HCT116 (cell line): Measurements from ENCODE around the gene ADGRB3. TPM values are rescaled to one million over a fixed set of nuclear protein-coding genes. Genes with fewer than 3 reads are reported as not detected.

Experiments
- ATAC-seq: fragments of 200-7000 bp; cut with Tn5 transposase; 2 replicates; pipeline ENCODE4 v1.9.1; 2020; ENCODE audit warnings: mild to moderate bottlenecking, moderate library complexity
- BruUV-seq: library from RNA; stranded (reverse); fragments of 400-500 nt; replicated peaks from 2 replicates; lab custom pipeline; 2021; lab: Mats Ljungman, UMichigan
- CTCF ChIA-PET: fragments of 300-600 bp; sonication (Branson Sonifier 250); formaldehyde crosslinking; loops from one replicate; lab custom pipeline; 2021; ENCODE audit warnings: antibody characterized with exemption; lab: Charles Lee
- POLR2A ChIA-PET: fragments of 300-600, 350-600 bp; sonication (Branson Sonifier 250); formaldehyde crosslinking; loops from one replicate; lab custom pipeline; 2021; ENCODE audit warnings: antibody characterized with exemption; lab: Charles Lee
- RAD21 ChIA-PET, 2 experiments: fragments of 300-600 bp; sonication (Branson Sonifier 250); formaldehyde crosslinking; loops; one replicate each; lab custom pipeline; 2023; ENCODE audit warnings: low total read pairs in 2 of 2; ENCODE audit not compliant: uncharacterized antibody in 2 of 2, unreplicated experiment in 2 of 2, low non-redundant PET in 1 of 2; lab: Charles Lee
- DNase-seq: peaks from one replicate; pipeline ENCODE4 v3.0.0-alpha.2; 2010; ENCODE audit warnings: low read depth, low spot score
- H2AFZ ChIP-seq: fragments of 200-600 bp; shearing (Covaris generic), sonication (generic); 2 replicates; pipeline ENCODE4 v1.6.1; 2017; ENCODE audit warnings: low read depth, mixed run types, mixed read lengths, antibody characterized with exemption, low read length; ENCODE audit not compliant: poor library complexity, severe bottlenecking
- H3K27ac ChIP-seq: 2 replicates; pipeline ENCODE4 v1.5.1; 2012; ENCODE audit warnings: low read depth, low read length
- H3K27me3 ChIP-seq: fragments of 200-600 bp; sonication (generic); 2 replicates; pipeline ENCODE4 v1.6.1; 2016; ENCODE audit warnings: mixed run types, low read length, mixed read lengths; ENCODE audit not compliant: insufficient read depth
- H3K36me3 ChIP-seq, 2 experiments: fragments of 200-500 bp in 1 of 2; fragments of 200-600 bp in 1 of 2; sonication (Bioruptor generic) in 1 of 2; sonication (generic) in 1 of 2; 2 replicates each; pipeline versions ENCODE4 v1.5.1 to v1.6.1; 2014 to 2016; ENCODE audit warnings: low read length in 2 of 2, inconsistent platforms in 1 of 2, mixed read lengths in 1 of 2, mixed run types in 1 of 2; ENCODE audit not compliant: insufficient read depth in 2 of 2, control insufficient read depth in 1 of 2
- H3K4me1 ChIP-seq, 2 experiments: fragments of 200-600 bp in 1 of 2; sonication (generic) in 1 of 2; 2 replicates each; pipeline versions ENCODE4 v1.5.1 to v1.6.1; 2012 to 2017; ENCODE audit warnings: low read length in 2 of 2, inconsistent platforms in 1 of 2, mild to moderate bottlenecking in 1 of 2, mixed read lengths in 1 of 2, mixed run types in 1 of 2, moderate library complexity in 1 of 2; ENCODE audit not compliant: insufficient read depth in 2 of 2, control insufficient read depth in 1 of 2
- H3K4me2 ChIP-seq: fragments of 200-600 bp; sonication (generic); 2 replicates; pipeline ENCODE4 v1.6.1; 2017; ENCODE audit warnings: mixed run types, low read length, mixed read lengths
- H3K4me3 ChIP-seq, 2 experiments: fragments of 200-600 bp in 1 of 2; sonication (generic) in 1 of 2; replicated peaks in 1 of 2; 2 replicates each; pipeline ENCODE4 v1.5.1; 2011 to 2016; ENCODE audit warnings: low read length in 2 of 2, control low read depth in 1 of 2, low read depth in 1 of 2, mild to moderate bottlenecking in 1 of 2, mixed read lengths in 1 of 2, mixed run types in 1 of 2
- H3K79me2 ChIP-seq: fragments of 200-600 bp; sonication (generic); 2 replicates; pipeline ENCODE4 v1.6.1; 2017; ENCODE audit warnings: mild to moderate bottlenecking, mixed run types, low read length, moderate library complexity, mixed read lengths; ENCODE audit not compliant: insufficient read depth
- H3K9ac ChIP-seq: fragments of 200-600 bp; sonication (generic); 2 replicates; pipeline ENCODE4 v1.6.1; 2016; ENCODE audit warnings: low read length, mixed read lengths
- H3K9me2 ChIP-seq: fragments of 200-600 bp; sonication (generic), shearing (Covaris generic); 2 replicates; pipeline ENCODE4 v1.6.1; 2017; ENCODE audit warnings: mixed run types, mild to moderate bottlenecking, moderate library complexity; ENCODE audit not compliant: insufficient read depth
- H3K9me3 ChIP-seq, 2 experiments: fragments of 200-500 bp in 1 of 2; fragments of 200-600 bp in 1 of 2; sonication (Bioruptor generic) in 1 of 2; sonication (generic) in 1 of 2; 2 replicates each; pipeline ENCODE4 v1.6.1; 2014 to 2017; ENCODE audit warnings: low read length in 2 of 2, mixed read lengths in 2 of 2, inconsistent platforms in 1 of 2, low read depth in 1 of 2, mild to moderate bottlenecking in 1 of 2, mixed run types in 1 of 2, moderate library complexity in 1 of 2; ENCODE audit not compliant: control insufficient read depth in 1 of 2, insufficient read depth in 1 of 2
- H4K20me1 ChIP-seq: fragments of 200-600 bp; sonication (generic), shearing (Covaris generic); 2 replicates; pipeline ENCODE4 v1.6.1; 2017; ENCODE audit warnings: mixed run types, mild to moderate bottlenecking, moderate library complexity; ENCODE audit not compliant: insufficient read depth
- ATF3 ChIP-seq: IDR thresholded peaks from 2 replicates; pipeline ENCODE4 v1.6.1; 2012
- CEBPB ChIP-seq: IDR thresholded peaks from 2 replicates; pipeline ENCODE4 v1.6.1; 2012; ENCODE audit warnings: low read depth
- CTCF ChIP-seq, 3 experiments: fragments of 200-600 bp in 1 of 3; sonication (generic) in 1 of 3; IDR thresholded peaks in 2 of 3; conservative IDR thresholded peaks in 1 of 3; 2 replicates each; pipeline ENCODE4 v1.5.1; 2012 to 2017; ENCODE audit warnings: low read depth in 2 of 3, low read length in 2 of 3, antibody characterized with exemption in 1 of 3, borderline replicate concordance in 1 of 3, control low read depth in 1 of 3, mild to moderate bottlenecking in 1 of 3, mixed read lengths in 1 of 3, mixed run types in 1 of 3, moderate library complexity in 1 of 3; ENCODE audit not compliant: insufficient read depth in 1 of 3
- EGR1 ChIP-seq: IDR thresholded peaks from 2 replicates; pipeline ENCODE4 v1.6.1; 2012; ENCODE audit warnings: low read depth
- ELF1 ChIP-seq: IDR thresholded peaks from 2 replicates; pipeline ENCODE4 v1.6.1; 2012; ENCODE audit warnings: low read depth, borderline replicate concordance
- EZH2 ChIP-seq: fragments of 200-600 bp; sonication (generic); IDR thresholded peaks from 2 replicates; pipeline ENCODE4 v1.6.1; 2017; ENCODE audit warnings: antibody characterized with exemption, mixed run types
- EZH2phosphoT487 ChIP-seq: fragments of 200-600 bp; IDR thresholded peaks from 2 replicates; pipeline ENCODE4 v1.6.1; 2018; ENCODE audit warnings: antibody characterized with exemption, borderline replicate concordance
- FOSL1 ChIP-seq: IDR thresholded peaks from 2 replicates; pipeline ENCODE4 v1.6.1; 2012; ENCODE audit warnings: low read depth
- JUND ChIP-seq: IDR thresholded peaks from 2 replicates; pipeline ENCODE4 v1.6.1; 2012
- POLR2A ChIP-seq: IDR thresholded peaks from 2 replicates; pipeline ENCODE4 v1.7.0; 2011; ENCODE audit warnings: borderline replicate concordance; ENCODE audit not compliant: insufficient read depth, insufficient read length; ENCODE audit errors: extremely low read depth
- POLR2AphosphoS5 ChIP-seq: IDR thresholded peaks from 2 replicates; pipeline ENCODE4 v1.6.1; 2011; ENCODE audit warnings: mild to moderate bottlenecking, low read depth, low read length, moderate library complexity
- RAD21 ChIP-seq: IDR thresholded peaks from 2 replicates; pipeline ENCODE4 v1.6.1; 2012; ENCODE audit warnings: low read depth, mild to moderate bottlenecking
- ZFX ChIP-seq: fragments of 450-650 bp; IDR thresholded peaks from 2 replicates; pipeline ENCODE4 v1.6.1; 2017
- ZNF274 ChIP-seq: fragments of 200-500 bp; sonication (Bioruptor generic); IDR thresholded peaks from 2 replicates; pipeline ENCODE4 v1.6.1; 2014; ENCODE audit warnings: mild to moderate bottlenecking, low read depth, low read length, inconsistent platforms
- intact Hi-C: fragments of 100-400 bp; cut with micrococcal nuclease; formaldehyde crosslinking; loops from 2 replicates; pipeline ENCODE4 v1.10.0; 2022
- total RNA-seq: library from RNA; stranded (reverse); gene quantifications from one replicate; pipeline ENCODE4 v1.2.1, GENCODE V29; 2021; ENCODE audit not compliant: unreplicated experiment
- TF ChIP-seq, protein P1 (sequence below): IDR thresholded peaks from 2 replicates; pipeline ENCODE4 v1.6.1; 2012; ENCODE audit warnings: low read depth

The ADGRB3 gene
- total RNA-seq, 1 experiment from 2014 or later = not detected

GRCh38 chr6:68639211-68639610 is 4.1 kb downstream of the ADGRB3 start:
- CTCF ChIA-PET = no interaction called here

DNA sequence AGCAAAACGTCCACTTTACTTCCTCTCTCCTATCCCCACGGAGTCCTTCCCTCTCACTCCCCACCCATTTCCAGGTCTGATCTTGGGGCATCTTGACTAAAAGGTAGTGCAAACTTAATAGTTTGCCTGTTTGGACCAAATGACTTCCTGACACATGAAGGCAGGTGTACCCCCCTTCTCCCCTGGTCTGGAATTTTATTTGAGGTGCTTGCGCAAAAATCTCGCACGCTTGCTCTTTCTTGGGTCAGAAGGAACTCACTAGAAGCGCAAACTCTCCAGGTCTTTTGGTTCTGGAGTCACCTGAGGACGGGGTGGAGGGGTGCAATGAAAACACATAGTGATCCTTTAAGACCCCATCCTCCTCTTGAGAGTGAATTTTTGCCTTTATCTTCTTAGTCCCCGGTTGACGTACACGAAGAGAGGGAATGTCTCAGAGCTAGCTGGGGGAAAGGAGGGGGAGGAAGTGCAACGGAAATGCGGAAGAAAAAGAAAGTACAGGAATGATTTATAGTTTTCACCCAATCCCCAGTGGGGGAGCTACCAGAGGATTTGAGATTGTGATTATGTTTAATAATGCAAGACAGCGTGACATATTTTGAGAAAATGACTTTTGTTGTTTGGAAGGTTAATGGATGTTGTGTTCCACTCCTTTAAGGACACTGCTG is 4.9 kb downstream of the ADGRB3 start:
- no peaks in the 10 kb centered on the region for H3K9me2 ChIP-seq
- no peaks in the 10 kb centered on the region for H3K4me1 ChIP-seq
- no peak overlapping the region for H3K27ac ChIP-seq
- DNase-seq (no peak), ATAC-seq (no peak)
- CTCF ChIA-PET = no interaction called here
- no peak overlapping the region for H2AFZ ChIP-seq
- no peaks in the 10 kb centered on the region for H4K20me1 ChIP-seq
- no peak overlapping the region for H3K4me2 ChIP-seq
- H3K27me3 ChIP-seq = no peaks in the 10 kb centered on the region
- H3K36me3 ChIP-seq = no peaks in the 10 kb centered on the region
- intact Hi-C loops = loop anchor here (5.0 kb wide), 1 partner anchor 1467 kb away; no protein-coding TSS in a partner anchor
- H3K9ac ChIP-seq = no peak overlapping the region
- RAD21 ChIA-PET = no interaction called here
- H3K79me2 ChIP-seq = no peaks in the 10 kb centered on the region
- no peak overlapping the region for H3K4me3 ChIP-seq
- POLR2A ChIA-PET = no interaction called here
- peaks cover 0 to 17% of the 10 kb centered on the region in 2 experiments; a peak in 1 of 4 replicates for H3K9me3 ChIP-seq
- BruUV-seq = no TSS peak
- TF ChIP-seq EGR1 = no peak
- TF ChIP-seq CTCF (IDR thresholded peaks at IDR 0.05 in 2 of 3, conservative IDR thresholded peaks at IDR 0.05 in 1 of 3; ENCODE audit: borderline replicate concordance in 1 of 3, insufficient read depth in 1 of 3, low read depth in 2 of 3, low read length in 2 of 3) = no peak
- TF ChIP-seq ATF3 = no peak
- no peak for TF ChIP-seq ZFX
- no peak for TF ChIP-seq JUND
- TF ChIP-seq FOSL1 = no peak
- no peak for TF ChIP-seq POLR2AphosphoS5
- TF ChIP-seq EZH2 = no peak
- TF ChIP-seq ZNF274 = no peak
- no peak for TF ChIP-seq CEBPB
- no peak for TF ChIP-seq POLR2A
- TF ChIP-seq, protein P1, sequence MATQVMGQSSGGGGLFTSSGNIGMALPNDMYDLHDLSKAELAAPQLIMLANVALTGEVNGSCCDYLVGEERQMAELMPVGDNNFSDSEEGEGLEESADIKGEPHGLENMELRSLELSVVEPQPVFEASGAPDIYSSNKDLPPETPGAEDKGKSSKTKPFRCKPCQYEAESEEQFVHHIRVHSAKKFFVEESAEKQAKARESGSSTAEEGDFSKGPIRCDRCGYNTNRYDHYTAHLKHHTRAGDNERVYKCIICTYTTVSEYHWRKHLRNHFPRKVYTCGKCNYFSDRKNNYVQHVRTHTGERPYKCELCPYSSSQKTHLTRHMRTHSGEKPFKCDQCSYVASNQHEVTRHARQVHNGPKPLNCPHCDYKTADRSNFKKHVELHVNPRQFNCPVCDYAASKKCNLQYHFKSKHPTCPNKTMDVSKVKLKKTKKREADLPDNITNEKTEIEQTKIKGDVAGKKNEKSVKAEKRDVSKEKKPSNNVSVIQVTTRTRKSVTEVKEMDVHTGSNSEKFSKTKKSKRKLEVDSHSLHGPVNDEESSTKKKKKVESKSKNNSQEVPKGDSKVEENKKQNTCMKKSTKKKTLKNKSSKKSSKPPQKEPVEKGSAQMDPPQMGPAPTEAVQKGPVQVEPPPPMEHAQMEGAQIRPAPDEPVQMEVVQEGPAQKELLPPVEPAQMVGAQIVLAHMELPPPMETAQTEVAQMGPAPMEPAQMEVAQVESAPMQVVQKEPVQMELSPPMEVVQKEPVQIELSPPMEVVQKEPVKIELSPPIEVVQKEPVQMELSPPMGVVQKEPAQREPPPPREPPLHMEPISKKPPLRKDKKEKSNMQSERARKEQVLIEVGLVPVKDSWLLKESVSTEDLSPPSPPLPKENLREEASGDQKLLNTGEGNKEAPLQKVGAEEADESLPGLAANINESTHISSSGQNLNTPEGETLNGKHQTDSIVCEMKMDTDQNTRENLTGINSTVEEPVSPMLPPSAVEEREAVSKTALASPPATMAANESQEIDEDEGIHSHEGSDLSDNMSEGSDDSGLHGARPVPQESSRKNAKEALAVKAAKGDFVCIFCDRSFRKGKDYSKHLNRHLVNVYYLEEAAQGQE = no peak
- no peak for TF ChIP-seq RAD21
- TF ChIP-seq EZH2phosphoT487 = no peak
- TF ChIP-seq ELF1 = no peak

More at GRCh38 chr6:68639211-68639610, 4.1 kb downstream of the ADGRB3 start:
- H3K9ac ChIP-seq = no peak overlapping the region
- H3K27ac ChIP-seq = no peak overlapping the region
- no peaks in the 10 kb centered on the region for H4K20me1 ChIP-seq
- H3K4me1 ChIP-seq = no peaks in the 10 kb centered on the region
- H3K4me2 ChIP-seq = no peak overlapping the region
- no peak overlapping the region for H3K4me3 ChIP-seq
- no peak for ATAC-seq
- no peaks in the 10 kb centered on the region for H3K79me2 ChIP-seq
- RAD21 ChIA-PET = no interaction called here
- no peak for TF ChIP-seq EZH2
- H3K9me3 ChIP-seq = peaks cover 0 to 12% of the 10 kb centered on the region in 2 experiments; a peak in 1 of 4 replicates
- no TSS peak for BruUV-seq
- no peak overlapping the region for H2AFZ ChIP-seq
- DNase-seq = no peak
- no peaks in the 10 kb centered on the region for H3K27me3 ChIP-seq
- no peaks in the 10 kb centered on the region for H3K36me3 ChIP-seq
- intact Hi-C loops = loop anchor here (5.0 kb wide), 1 partner anchor 1468 kb away; no protein-coding TSS in a partner anchor
- POLR2A ChIA-PET = no interaction called here
- no peaks in the 10 kb centered on the region for H3K9me2 ChIP-seq
